ENCODE data around the gene LARP4B. TPM values are rescaled to one million over a fixed set of nuclear protein-coding genes. Genes with fewer than 3 reads are reported as not detected.

Gene LARP4B
- total and polyA plus RNA-seq, 2 of the 13 experiments (the other 11 are each of a cell fraction or from before 2014, with no cell fraction given): 19.5 to 30.2 TPM

DNA sequence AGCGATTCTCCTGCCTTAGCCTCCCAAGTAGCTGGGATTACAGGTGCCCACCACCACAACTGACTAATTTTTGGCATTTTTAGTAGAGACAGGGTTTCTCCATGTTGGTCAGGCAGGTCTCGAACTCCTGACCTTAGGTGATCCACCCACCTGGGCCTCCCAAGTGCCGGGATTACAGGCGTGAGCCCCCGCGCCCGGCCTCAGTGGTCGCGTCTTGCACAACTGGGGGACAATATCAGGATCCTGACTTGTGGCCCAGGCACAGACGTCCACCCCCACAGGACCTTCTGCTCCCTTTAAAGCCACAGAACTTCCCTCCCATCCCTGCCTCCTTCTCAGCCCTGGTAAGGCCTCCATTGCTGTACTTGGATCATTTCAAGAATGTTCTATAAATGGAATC, 16.8 kb upstream of the LARP4B start:
- Histone ChIP-seq H3K27ac (ENCODE audit: extremely low read length, insufficient read depth, low read length) (no peak overlapping the region), H3K9ac (ENCODE audit: insufficient read depth, low read depth, low read length) (no peak overlapping the region), H3K36me3 (replicated peaks in 1 of 2; ENCODE audit: control insufficient read depth in 1 of 2, insufficient read depth in 2 of 2, low read length in 2 of 2) (no peaks in the 10 kb centered on the region), H4K20me1 (ENCODE audit: insufficient read depth, low read length) (no peaks in the 10 kb centered on the region), H3K9me3 (ENCODE audit: low read length) (no peaks in the 10 kb centered on the region), H3K4me1 (ENCODE audit: insufficient read depth, low read length) (peaks cover 25% of the 10 kb centered on the region), H2AFZ (ENCODE audit: low read length) (no peak overlapping the region), H3K4me2 (ENCODE audit: low read depth, low read length) (no peak overlapping the region), H3K4me3 (replicated peaks in 1 of 3; ENCODE audit: insufficient read depth in 1 of 3, low read depth in 2 of 3, low read length in 3 of 3) (no peak overlapping the region), H3K79me2 (ENCODE audit: insufficient read depth, low read length) (no peaks in the 10 kb centered on the region), H3K27me3 (ENCODE audit: control insufficient read depth in 1 of 2, insufficient read depth in 2 of 2, low read length in 2 of 2) (peaks cover 3 to 51% of the 10 kb centered on the region in 2 experiments)
- DNase-seq (ENCODE audit: low spot score) (no peak), ATAC-seq (no peak), FAIRE-seq (no peak)
- intact Hi-C loops (cut with micrococcal nuclease; ENCODE audit: unreplicated experiment) (no loop called here), in situ Hi-C loops (cut with HindIII; ENCODE audit: extremely low pct_ligation_motif_present, low pct_unique_long_range_greater_than_20kb) (no loop called here)
- POLR2A ChIA-PET: no interaction called here
- CTCF ChIA-PET (ENCODE audit: low intra/inter-chr PET ratio, low total read pairs): no interaction called here
- no TSS peak for BruUV-seq (replicated peaks)
- WGBS (ENCODE audit: low lambda C conversion rate): 72% methylated on average over 4 of the region's 10 CpGs
- TF ChIP-seq, protein P1, sequence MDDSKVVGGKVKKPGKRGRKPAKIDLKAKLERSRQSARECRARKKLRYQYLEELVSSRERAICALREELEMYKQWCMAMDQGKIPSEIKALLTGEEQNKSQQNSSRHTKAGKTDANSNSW (CRISPR knock-in tag; IDR thresholded peaks at IDR 0.05; ENCODE audit: borderline replicate concordance): no peak
- TF ChIP-seq ZNF124 (CRISPR knock-in tag; IDR thresholded peaks at IDR 0.05) (no peak), ZNF564 (CRISPR knock-in tag; IDR thresholded peaks at IDR 0.05) (no peak), TEAD3 (CRISPR knock-in tag; optimal IDR thresholded peaks at IDR 0.05; ENCODE audit: borderline replicate concordance) (no peak), ZBTB7A (CRISPR knock-in tag; IDR thresholded peaks at IDR 0.05) (no peak), ZNF256 (CRISPR knock-in tag; conservative IDR thresholded peaks at IDR 0.05) (no peak), ZNF10 (CRISPR knock-in tag; IDR thresholded peaks at IDR 0.05; ENCODE audit: borderline replicate concordance, low read depth) (no peak), ZNF766 (CRISPR knock-in tag; IDR thresholded peaks at IDR 0.05; ENCODE audit: borderline replicate concordance) (no peak), ZNF556 (CRISPR knock-in tag; IDR thresholded peaks at IDR 0.05; ENCODE audit: borderline replicate concordance) (no peak), BORCS8-MEF2B (CRISPR knock-in tag; IDR thresholded peaks at IDR 0.05) (no peak)
- TF ChIP-seq, protein P2, sequence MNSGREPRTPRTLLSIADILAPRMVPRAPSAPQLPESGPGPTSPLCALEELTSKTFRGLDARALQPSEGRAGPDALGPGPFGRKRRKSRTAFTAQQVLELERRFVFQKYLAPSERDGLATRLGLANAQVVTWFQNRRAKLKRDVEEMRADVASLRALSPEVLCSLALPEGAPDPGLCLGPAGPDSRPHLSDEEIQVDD (CRISPR knock-in tag; IDR thresholded peaks at IDR 0.05; ENCODE audit: borderline replicate concordance): no peak
